ENCODE results near the gene HSCB. TPM values are rescaled to one million over a fixed set of nuclear protein-coding genes. Genes with fewer than 3 reads are reported as not detected.

Gene HSCB
- total RNA-seq, 2 donors from 2014 or later: 17.7 to 22.4 TPM

- Histone ChIP-seq H3K27ac (ENCODE audit: low read depth, low read length) (no peak overlapping the region), H3K9me3 (ENCODE audit: control insufficient read depth, low read length) (no peaks in the 10 kb centered on the region), H3K36me3 (ENCODE audit: control insufficient read depth, insufficient read depth, low read length) (peaks cover 6% of the 10 kb centered on the region), H3K27me3 (ENCODE audit: control insufficient read depth, insufficient read depth, low read length, poor library complexity, severe bottlenecking) (no peaks in the 10 kb centered on the region), H3K9ac (ENCODE audit: extremely low read depth, low read length, poor library complexity, severe bottlenecking) (no peak overlapping the region), H3K4me1 (ENCODE audit: control insufficient read depth, insufficient read depth, low read length) (no peaks in the 10 kb centered on the region), H3K4me3 (ENCODE audit: low read length) (no peak overlapping the region)
- Mint-ChIP-seq H3K36me3 (ENCODE audit: low read depth) (peaks cover 54% of the 10 kb centered on the region), H3K4me1 (no peaks in the 10 kb centered on the region), H3K4me3 (no peak overlapping the region), H3K9me3 (no peaks in the 10 kb centered on the region), H3K27me3 (ENCODE audit: insufficient read depth) (no peaks in the 10 kb centered on the region), H3K27ac (no peak overlapping the region)
- no peak for DNase-seq
- TF ChIP-seq CTCF (conservative IDR thresholded peaks at IDR 0.05): no peak
- 96 to 100% methylated on average over 1 to 3 of the region's 3 CpGs for WGBS, 2 experiments (ENCODE audit: insufficient coverage in 1 of 2, insufficient read length in 1 of 2)
These were observed 23.8 kb upstream of the HSCB start for GRCh38 chr22:28718044-28718443.

GRCh38 chr22:28728002-28728401 is 13.8 kb upstream of the HSCB start:
- Mint-ChIP-seq H3K27ac (no peak overlapping the region), H3K9me3 (no peaks in the 10 kb centered on the region), H3K4me1 (no peaks in the 10 kb centered on the region), H3K27me3 (ENCODE audit: insufficient read depth) (no peaks in the 10 kb centered on the region), H3K36me3 (ENCODE audit: low read depth) (peaks cover 74% of the 10 kb centered on the region), H3K4me3 (no peak overlapping the region)
- Histone ChIP-seq H3K9ac (ENCODE audit: extremely low read depth, low read length, poor library complexity, severe bottlenecking) (no peak overlapping the region), H3K36me3 (ENCODE audit: control insufficient read depth, insufficient read depth, low read length) (peaks cover 36% of the 10 kb centered on the region), H3K4me3 (ENCODE audit: low read length) (no peak overlapping the region), H3K27ac (ENCODE audit: low read depth, low read length) (no peak overlapping the region), H3K9me3 (ENCODE audit: control insufficient read depth, low read length) (no peaks in the 10 kb centered on the region), H3K27me3 (ENCODE audit: control insufficient read depth, insufficient read depth, low read length, poor library complexity, severe bottlenecking) (no peaks in the 10 kb centered on the region), H3K4me1 (ENCODE audit: control insufficient read depth, insufficient read depth, low read length) (no peaks in the 10 kb centered on the region)
- no peak for TF ChIP-seq CTCF (conservative IDR thresholded peaks at IDR 0.05)
- 86% methylated on average over 1 of the region's 1 CpG; no CpG with 5 or more reads in 1 of the 2 experiments for WGBS, 2 experiments (ENCODE audit: insufficient coverage in 1 of 2, insufficient read length in 1 of 2)
- no peak for DNase-seq

GRCh38 chr22:28728621-28729313 is 13.1 kb upstream of the HSCB start:
- Mint-ChIP-seq H3K36me3 (ENCODE audit: low read depth) (peaks cover 76% of the 10 kb centered on the region), H3K27ac (peak overlapping the region; percentile 13), H3K4me3 (no peak overlapping the region), H3K27me3 (ENCODE audit: insufficient read depth) (no peaks in the 10 kb centered on the region), H3K9me3 (no peaks in the 10 kb centered on the region), H3K4me1 (no peaks in the 10 kb centered on the region)
- H3K4me1 ChIP-seq (ENCODE audit: control insufficient read depth, insufficient read depth, low read length): no peaks in the 10 kb centered on the region
- H3K9me3 ChIP-seq (ENCODE audit: control insufficient read depth, low read length): no peaks in the 10 kb centered on the region
- no peak overlapping the region for H3K27ac ChIP-seq (ENCODE audit: low read depth, low read length)
- no peaks in the 10 kb centered on the region for H3K27me3 ChIP-seq (ENCODE audit: control insufficient read depth, insufficient read depth, low read length, poor library complexity, severe bottlenecking)
- H3K4me3 ChIP-seq (ENCODE audit: low read length): no peak overlapping the region
- no peak overlapping the region for H3K9ac ChIP-seq (ENCODE audit: extremely low read depth, low read length, poor library complexity, severe bottlenecking)
- peaks cover 37% of the 10 kb centered on the region for H3K36me3 ChIP-seq (ENCODE audit: control insufficient read depth, insufficient read depth, low read length)
- DNase-seq: no peak
- 94 to 96% methylated on average over 3 to 9 of the region's 10 CpGs for WGBS, 2 experiments (ENCODE audit: insufficient coverage in 1 of 2, insufficient read length in 1 of 2)
- no peak for TF ChIP-seq CTCF (conservative IDR thresholded peaks at IDR 0.05)

All from endodermal cell (in vitro differentiated cells).